ENCODE results near the gene PAX6.
A peak's percentile ranks its signal among the peaks of the same experiment; 100 is the strongest.

DNA sequence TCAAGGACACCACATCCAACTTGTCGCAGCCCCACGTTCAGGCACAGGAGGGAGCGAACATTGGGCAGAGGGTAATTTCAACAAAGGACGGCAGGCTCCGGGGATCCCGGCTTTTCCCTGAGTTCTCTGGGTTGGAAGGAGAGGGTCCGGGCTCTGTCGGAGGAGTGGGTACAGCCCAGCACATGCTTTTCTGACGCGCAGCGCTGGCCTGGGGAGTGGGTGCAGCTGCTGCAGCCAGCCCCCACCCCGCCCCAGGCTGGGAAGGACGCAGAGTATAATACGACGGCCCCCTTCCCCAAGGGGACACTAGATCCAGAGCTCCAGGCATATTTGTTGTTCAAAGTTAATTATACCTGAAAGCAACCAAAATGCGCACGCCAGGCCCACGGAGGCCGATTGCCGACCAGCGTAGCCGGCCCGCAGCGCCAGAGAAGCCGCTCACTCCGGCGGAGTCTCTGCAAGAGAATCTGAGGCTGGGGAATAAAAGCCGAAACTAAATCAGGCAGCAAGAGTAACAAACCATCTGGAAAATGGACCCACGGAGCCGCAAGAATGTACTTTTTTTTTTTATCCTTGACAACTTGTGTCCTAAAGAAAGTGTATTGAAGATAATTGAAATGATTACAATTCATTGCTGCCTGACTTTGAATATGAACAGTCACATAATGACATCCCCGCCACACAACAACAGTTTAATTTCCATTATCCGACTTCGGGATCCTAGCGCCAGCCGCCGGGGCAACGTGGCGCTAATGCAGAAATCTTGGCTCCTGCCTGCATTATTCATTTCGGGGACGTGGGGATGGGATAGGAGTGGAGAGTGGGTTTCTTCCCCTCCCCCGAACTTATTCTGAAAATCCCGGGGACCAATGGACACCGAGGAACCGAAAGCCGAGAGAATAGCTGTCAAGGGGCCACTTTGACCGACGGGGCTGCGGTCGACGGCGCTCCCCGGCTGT is 14.0 kb upstream of the PAX6 start:
- TF ChIP-seq, protein P1, sequence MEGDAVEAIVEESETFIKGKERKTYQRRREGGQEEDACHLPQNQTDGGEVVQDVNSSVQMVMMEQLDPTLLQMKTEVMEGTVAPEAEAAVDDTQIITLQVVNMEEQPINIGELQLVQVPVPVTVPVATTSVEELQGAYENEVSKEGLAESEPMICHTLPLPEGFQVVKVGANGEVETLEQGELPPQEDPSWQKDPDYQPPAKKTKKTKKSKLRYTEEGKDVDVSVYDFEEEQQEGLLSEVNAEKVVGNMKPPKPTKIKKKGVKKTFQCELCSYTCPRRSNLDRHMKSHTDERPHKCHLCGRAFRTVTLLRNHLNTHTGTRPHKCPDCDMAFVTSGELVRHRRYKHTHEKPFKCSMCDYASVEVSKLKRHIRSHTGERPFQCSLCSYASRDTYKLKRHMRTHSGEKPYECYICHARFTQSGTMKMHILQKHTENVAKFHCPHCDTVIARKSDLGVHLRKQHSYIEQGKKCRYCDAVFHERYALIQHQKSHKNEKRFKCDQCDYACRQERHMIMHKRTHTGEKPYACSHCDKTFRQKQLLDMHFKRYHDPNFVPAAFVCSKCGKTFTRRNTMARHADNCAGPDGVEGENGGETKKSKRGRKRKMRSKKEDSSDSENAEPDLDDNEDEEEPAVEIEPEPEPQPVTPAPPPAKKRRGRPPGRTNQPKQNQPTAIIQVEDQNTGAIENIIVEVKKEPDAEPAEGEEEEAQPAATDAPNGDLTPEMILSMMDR (optimal IDR thresholded peaks at IDR 0.05 in 1 of 3, IDR thresholded peaks at IDR 0.05 in 1 of 3, conservative IDR thresholded peaks at IDR 0.05 in 1 of 3; ENCODE audit: extremely low read depth in 1 of 3, insufficient read depth in 2 of 3, low read length in 3 of 3), result no peak
- peak; percentile 99 for TF ChIP-seq EZH2 (IDR thresholded peaks at IDR 0.05; ENCODE audit: low read length)

Measured in keratinocyte (primary cell).